HEK293T (cell line): ENCODE data around the gene EMP3.

Experiments used
- ARNT ChIP-seq: fragments of 450-650 bp; IDR thresholded peaks from 2 replicates; pipeline ENCODE4 v1.6.1; 2017; ENCODE audit warnings: mild to moderate bottlenecking
- BHLHE40 ChIP-seq: fragments of 450-650 bp; IDR thresholded peaks from 2 replicates; pipeline ENCODE4 v1.6.1; 2016; ENCODE audit warnings: mild to moderate bottlenecking, moderate library complexity, borderline replicate concordance
- CTBP1 ChIP-seq: fragments of 450-650 bp; IDR thresholded peaks from 2 replicates; pipeline ENCODE4 v1.6.1; 2016; ENCODE audit warnings: borderline replicate concordance
- ELF4 ChIP-seq: fragments of 450-650 bp; IDR thresholded peaks from 2 replicates; pipeline ENCODE4 v1.6.1; 2017; ENCODE audit warnings: antibody characterized with exemption
- FOXA1 ChIP-seq: fragments of 450-650 bp; IDR thresholded peaks from 2 replicates; pipeline ENCODE4 v1.6.1; 2016; ENCODE audit warnings: mild to moderate bottlenecking
- FOXK2 ChIP-seq: fragments of 450-650 bp; IDR thresholded peaks from 2 replicates; pipeline ENCODE4 v1.6.1; 2016; ENCODE audit warnings: mild to moderate bottlenecking
- FOXM1 ChIP-seq: fragments of 450-650 bp; IDR thresholded peaks from 2 replicates; pipeline ENCODE4 v1.6.1; 2017; ENCODE audit warnings: mild to moderate bottlenecking, borderline replicate concordance
- LEF1 ChIP-seq: fragments of 450-650 bp; IDR thresholded peaks from 2 replicates; pipeline ENCODE4 v1.6.1; 2017; ENCODE audit warnings: mild to moderate bottlenecking, borderline replicate concordance
- NFRKB ChIP-seq: fragments of 450-650 bp; IDR thresholded peaks from 2 replicates; pipeline ENCODE4 v1.6.1; 2016; ENCODE audit warnings: mild to moderate bottlenecking, moderate library complexity
- SP1 ChIP-seq: fragments of 450-650 bp; IDR thresholded peaks from 2 replicates; pipeline ENCODE4 v1.6.1; 2017
- SUZ12 ChIP-seq: fragments of 450-650 bp; IDR thresholded peaks from 2 replicates; pipeline ENCODE4 v1.6.1; 2016; ENCODE audit warnings: mild to moderate bottlenecking
- TARDBP ChIP-seq: fragments of 450-650 bp; IDR thresholded peaks from 2 replicates; pipeline ENCODE4 v1.6.1; 2016
- ZNF384 ChIP-seq: fragments of 450-650 bp; IDR thresholded peaks from 2 replicates; pipeline ENCODE4 v1.6.1; 2016
- TF ChIP-seq, protein P1 (sequence below): fragments of 450-650 bp; IDR thresholded peaks from 2 replicates; pipeline ENCODE4 v1.6.1; 2016

DNA sequence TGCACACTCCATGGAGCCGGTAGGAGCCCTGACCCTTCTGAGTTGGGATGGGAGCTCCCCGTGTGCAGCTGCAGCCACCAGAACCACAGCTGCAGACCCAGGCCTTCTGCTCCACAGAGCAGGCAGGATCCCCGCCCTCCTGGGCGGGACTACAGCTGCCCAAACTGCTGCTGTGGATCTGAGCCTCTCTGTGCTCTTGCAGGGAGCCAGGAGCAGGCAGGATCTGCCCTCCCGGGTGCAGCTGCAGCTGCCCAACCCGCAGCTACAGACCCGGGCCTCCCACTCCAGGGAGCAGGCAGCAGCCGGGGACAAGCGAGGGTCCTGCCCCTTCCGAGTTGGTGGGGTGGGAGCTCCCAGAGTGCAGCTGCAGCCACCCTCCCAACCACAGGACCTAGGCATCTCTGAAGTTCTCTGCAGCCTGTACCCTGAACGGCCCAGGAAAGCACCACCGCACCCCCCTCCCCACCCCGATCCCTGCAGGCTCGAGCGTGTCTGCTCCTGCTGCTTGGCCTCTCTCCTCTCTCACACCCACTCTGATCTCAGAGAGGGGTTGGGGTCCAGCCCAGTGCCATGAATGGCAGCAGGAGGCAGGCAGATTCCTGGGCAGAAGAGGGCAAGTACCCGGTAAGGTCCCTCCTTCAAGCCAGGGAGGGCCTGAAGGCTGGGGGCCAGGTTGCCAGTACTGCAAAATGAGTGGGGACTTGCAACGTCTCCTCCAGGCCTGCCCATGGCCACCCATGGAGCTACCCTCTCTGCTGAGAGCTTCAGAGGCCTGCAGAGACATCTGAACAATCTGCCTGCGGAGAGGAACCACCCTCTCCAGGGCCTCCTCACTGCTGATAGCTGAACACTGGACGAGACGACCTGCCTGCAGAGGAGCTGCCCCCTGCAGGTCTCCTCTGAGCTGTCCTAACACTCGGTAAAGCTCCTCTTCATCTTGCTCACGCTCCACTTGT is 16.4 kb upstream of the EMP3 start:
- TF ChIP-seq, protein P1, sequence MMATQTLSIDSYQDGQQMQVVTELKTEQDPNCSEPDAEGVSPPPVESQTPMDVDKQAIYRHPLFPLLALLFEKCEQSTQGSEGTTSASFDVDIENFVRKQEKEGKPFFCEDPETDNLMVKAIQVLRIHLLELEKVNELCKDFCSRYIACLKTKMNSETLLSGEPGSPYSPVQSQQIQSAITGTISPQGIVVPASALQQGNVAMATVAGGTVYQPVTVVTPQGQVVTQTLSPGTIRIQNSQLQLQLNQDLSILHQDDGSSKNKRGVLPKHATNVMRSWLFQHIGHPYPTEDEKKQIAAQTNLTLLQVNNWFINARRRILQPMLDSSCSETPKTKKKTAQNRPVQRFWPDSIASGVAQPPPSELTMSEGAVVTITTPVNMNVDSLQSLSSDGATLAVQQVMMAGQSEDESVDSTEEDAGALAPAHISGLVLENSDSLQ = no peak
- TF ChIP-seq SP1 (no peak), TARDBP (no peak), SUZ12 (no peak), ARNT (no peak), FOXK2 (no peak), ELF4 (no peak), CTBP1 (no peak), BHLHE40 (no peak), NFRKB (no peak), FOXA1 (no peak), ZNF384 (no peak), LEF1 (no peak), FOXM1 (no peak)
